ENCODE results near the gene LPCAT1.
"Not testable (repeated sequence)": the region's sequence is repeated elsewhere in the genome, so short reads cannot be mapped to it uniquely, and the experiment has no call there.

LPCAT1 gene

GRCh38 chr5:1509346-1510085 is 14.2 kb downstream of the LPCAT1 start:
- no peak for DNase-seq (ENCODE audit: low spot score)

GRCh38 chr5:1508659-1509290 is 15.0 kb downstream of the LPCAT1 start:
- DNase-seq (ENCODE audit: low spot score) = no peak

- DNase-seq (ENCODE audit: low spot score) = no peak
These were observed 15.7 kb downstream of the LPCAT1 start for GRCh38 chr5:1507961-1508658.

GRCh38 chr5:1507457-1507856 is 16.3 kb downstream of the LPCAT1 start:
- DNase-seq (ENCODE audit: low spot score) = no peak

GRCh38 chr5:1507014-1507375 is 16.8 kb downstream of the LPCAT1 start:
- DNase-seq (ENCODE audit: low spot score) = no peak

GRCh38 chr5:1506242-1507013 is 17.3 kb downstream of the LPCAT1 start:
- no peak for DNase-seq (ENCODE audit: low spot score)

- no peak for DNase-seq (ENCODE audit: low spot score)
These were observed 18.1 kb downstream of the LPCAT1 start for GRCh38 chr5:1505506-1506241.

- DNase-seq (ENCODE audit: low spot score) = not testable (repeated sequence)
These were observed 18.7 kb downstream of the LPCAT1 start for GRCh38 chr5:1505089-1505488.

- no peak for DNase-seq (ENCODE audit: low spot score)
These were observed 19.1 kb downstream of the LPCAT1 start for GRCh38 chr5:1504617-1505016.

GRCh38 chr5:1504069-1504595 is 19.6 kb downstream of the LPCAT1 start:
- no peak for DNase-seq (ENCODE audit: low spot score)

GRCh38 chr5:1503241-1504068 is 20.3 kb downstream of the LPCAT1 start:
- DNase-seq (ENCODE audit: low spot score) = peak; percentile 72

- no peak for DNase-seq (ENCODE audit: low spot score)
These were observed 21.0 kb downstream of the LPCAT1 start for GRCh38 chr5:1502737-1503120.

- DNase-seq (ENCODE audit: low spot score) = no peak
These were observed 21.6 kb downstream of the LPCAT1 start for GRCh38 chr5:1502046-1502736.

GRCh38 chr5:1501372-1502045 is 22.3 kb downstream of the LPCAT1 start:
- DNase-seq (ENCODE audit: low spot score) = no peak

GRCh38 chr5:1500411-1501091 is 23.2 kb downstream of the LPCAT1 start:
- DNase-seq (ENCODE audit: low spot score) = no peak

GRCh38 chr5:1499851-1500250 is 23.9 kb downstream of the LPCAT1 start:
- DNase-seq (ENCODE audit: low spot score) = no peak

- no peak for DNase-seq (ENCODE audit: low spot score)
These were observed 24.9 kb downstream of the LPCAT1 start for GRCh38 chr5:1498623-1499416.

Measured in pons (tissue), 1 donor.